AG20443 (cell line): ENCODE measurements around the gene ABCA13.

Source experiments
- DNase-seq: peaks from one replicate; pipeline ENCODE4 v3.0.0; 2012; ENCODE audit warnings: low spot score, mixed read lengths

ABCA13 gene

DNA sequence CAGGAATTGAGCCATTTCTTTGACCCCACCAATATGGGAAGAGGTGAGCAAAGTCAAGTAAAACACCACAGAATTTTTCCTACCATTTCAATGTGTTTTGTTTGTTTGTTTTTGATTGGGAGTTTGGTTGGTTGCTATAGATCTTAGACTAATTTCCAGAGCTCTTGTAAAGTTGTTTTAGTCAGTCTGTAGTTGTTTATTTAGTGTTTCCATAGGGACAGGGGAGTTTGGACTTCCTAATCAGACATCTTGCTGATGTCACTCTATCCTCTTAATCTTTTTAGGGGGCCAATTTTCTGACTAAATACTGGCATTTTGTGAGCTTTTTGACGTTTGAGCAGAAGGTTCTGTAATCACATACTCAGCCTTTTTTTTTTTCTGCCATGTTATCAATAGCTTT lies 266.9 kb downstream of the ABCA13 start:
- DNase-seq = no peak

GRCh38 chr7:48441848-48442492 lies 270.7 kb downstream of the ABCA13 start:
- no peak for DNase-seq

GRCh38 chr7:48443051-48443450 lies 271.8 kb downstream of the ABCA13 start:
- no peak for DNase-seq

GRCh38 chr7:48446721-48447120 lies 275.5 kb downstream of the ABCA13 start:
- no peak for DNase-seq

DNA sequence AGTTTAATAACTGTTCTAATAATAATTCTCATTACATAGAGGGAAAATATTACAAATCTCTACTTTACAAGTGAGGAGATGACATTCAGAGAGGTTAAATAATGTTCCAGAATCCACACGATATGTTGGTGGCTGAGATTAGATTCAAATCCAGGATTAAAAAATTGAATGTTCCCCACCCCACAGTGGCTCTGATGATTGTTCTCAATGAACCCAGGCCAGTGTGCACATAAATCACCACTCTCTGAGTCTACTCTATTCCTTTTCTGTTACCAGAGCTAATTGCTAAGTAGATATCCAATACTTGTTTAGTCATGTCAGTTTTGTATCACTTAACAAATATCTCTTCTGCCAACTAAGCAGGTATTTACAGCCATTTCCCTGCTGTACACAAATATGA lies 281.0 kb downstream of the ABCA13 start:
- no peak for DNase-seq

GRCh38 chr7:48454750-48455192 lies 283.5 kb downstream of the ABCA13 start:
- DNase-seq = no peak

- DNase-seq = no peak
Measured at GRCh38 chr7:48455363-48455762, 284.1 kb downstream of the ABCA13 start.

DNA sequence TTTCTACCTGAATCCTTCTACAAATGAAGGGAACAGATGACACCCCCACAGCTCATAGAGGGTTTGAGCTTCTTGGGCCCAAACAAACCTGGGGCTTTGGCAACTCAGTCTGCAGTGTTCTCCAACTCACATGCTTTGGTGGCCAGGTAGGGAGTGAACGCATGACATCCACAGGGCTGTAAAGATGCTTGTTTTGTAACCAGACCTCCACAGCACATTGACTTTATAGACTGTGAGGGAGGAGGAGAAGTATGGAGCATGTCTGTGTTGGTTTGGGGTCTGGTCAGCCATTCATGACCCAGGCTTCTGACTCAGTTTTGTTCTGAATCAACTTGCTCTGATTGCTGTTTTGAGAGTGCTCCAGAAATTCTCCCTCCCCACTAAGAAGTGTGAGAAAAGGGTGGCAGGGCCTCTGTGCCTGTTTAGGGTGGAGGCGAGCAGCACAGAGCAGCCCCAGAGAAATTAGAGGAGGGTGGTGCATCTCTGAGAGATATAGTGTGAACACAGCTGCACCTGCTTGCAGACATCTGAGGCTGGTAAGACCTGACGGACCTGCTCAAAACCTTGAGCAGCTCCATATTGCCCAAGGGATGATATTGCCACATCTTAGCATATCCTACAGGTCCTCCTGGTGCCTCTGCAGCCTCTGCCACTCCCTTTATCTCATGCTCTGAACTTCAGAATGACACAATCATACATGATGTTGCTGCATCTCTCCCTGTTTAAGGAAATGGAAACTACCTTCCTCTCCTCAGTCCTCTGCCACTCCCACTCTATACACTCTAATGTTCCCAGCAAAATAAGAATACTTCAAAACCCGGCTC lies 287.7 kb downstream of the ABCA13 start:
- no peak for DNase-seq

- no peak for DNase-seq
Measured at GRCh38 chr7:48466713-48467112, 295.5 kb downstream of the ABCA13 start.

GRCh38 chr7:48471196-48471595 lies 299.9 kb downstream of the ABCA13 start:
- no peak for DNase-seq

DNA sequence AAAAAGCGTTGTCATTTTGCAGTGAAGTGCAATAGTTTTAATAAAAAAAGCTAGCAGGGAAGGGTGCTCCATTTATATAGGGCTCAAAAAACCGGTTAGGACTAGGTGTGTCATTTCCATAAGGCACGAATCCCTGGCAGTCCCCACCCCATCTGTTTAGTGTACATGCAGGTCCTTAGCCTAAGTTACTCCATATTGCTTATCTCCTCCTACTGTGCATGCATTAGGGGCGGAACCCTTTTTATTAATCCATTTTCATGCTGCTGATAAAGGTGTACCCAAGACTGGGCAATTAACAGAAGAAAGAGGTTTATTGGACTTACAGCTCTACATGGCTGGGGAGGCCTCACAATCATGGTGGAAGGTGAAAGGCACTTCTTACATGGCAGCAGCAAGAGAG lies 301.4 kb downstream of the ABCA13 start:
- no peak for DNase-seq

GRCh38 chr7:48473205-48473865 lies 302.1 kb downstream of the ABCA13 start:
- DNase-seq = no peak

DNA sequence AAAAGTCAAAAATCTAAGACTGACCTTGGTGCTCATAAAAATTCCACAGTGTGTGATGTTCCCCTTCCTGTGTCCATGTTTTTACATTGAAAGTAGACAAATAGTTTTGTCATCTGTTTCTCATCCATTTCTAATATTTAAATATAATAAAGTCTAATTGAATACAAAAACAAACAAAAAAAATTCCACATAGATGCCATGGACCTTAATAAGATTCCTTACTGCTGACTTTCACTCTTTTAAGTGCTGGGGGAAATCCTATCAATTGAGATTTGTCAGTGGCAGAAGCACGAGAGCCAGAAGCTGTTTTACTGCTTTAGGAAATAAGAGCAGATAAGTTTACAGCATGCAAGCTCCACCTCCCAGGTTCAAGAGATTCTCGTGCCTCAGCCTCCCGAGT lies 310.0 kb downstream of the ABCA13 start:
- no peak for DNase-seq

GRCh38 chr7:48497521-48497920 lies 326.3 kb downstream of the ABCA13 start:
- DNase-seq = no peak

- DNase-seq = no peak
Measured at GRCh38 chr7:48502021-48502420, 330.8 kb downstream of the ABCA13 start.

GRCh38 chr7:48505051-48505450 lies 333.8 kb downstream of the ABCA13 start:
- DNase-seq = no peak

DNA sequence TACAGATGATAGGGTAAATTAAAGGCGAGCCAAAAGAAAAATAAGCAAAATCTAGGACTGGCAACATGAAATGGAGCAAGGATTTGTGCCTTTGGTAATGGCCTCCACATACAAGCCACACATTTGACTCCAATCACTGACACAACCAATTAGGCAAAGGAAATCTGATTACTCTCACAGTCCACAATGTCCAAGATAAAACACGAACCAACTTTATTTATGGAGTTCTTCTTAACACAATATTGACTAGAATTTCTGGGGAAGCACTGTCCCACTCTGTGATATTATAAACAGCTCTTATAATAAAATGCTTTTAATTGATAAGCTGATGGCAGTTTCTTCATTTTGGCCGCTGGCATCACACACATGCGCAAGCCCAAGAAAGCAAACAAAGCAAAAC lies 334.2 kb downstream of the ABCA13 start:
- DNase-seq = no peak

GRCh38 chr7:48506569-48506968 lies 335.3 kb downstream of the ABCA13 start:
- DNase-seq = no peak

GRCh38 chr7:48511080-48511479 lies 339.8 kb downstream of the ABCA13 start:
- no peak for DNase-seq

DNA sequence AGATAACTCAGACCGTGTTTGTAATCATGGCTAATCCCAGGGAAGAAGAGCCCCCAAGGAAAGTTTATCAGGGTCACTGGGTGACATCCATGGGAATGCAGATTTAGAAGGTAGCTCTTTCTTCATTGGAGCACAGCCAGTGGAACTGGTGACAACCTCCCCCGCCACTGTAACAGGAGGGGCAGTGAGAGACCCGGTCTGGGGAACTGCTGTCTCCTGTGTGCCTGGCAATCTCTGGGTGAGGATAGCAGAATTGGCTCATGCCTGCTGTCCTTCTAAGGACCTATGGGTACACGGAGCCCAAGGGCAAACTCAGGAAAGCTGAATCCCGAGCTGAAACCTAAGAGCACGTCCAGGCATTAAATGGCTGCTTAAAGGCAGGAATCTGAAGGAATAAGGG lies 341.6 kb downstream of the ABCA13 start:
- no peak for DNase-seq

DNA sequence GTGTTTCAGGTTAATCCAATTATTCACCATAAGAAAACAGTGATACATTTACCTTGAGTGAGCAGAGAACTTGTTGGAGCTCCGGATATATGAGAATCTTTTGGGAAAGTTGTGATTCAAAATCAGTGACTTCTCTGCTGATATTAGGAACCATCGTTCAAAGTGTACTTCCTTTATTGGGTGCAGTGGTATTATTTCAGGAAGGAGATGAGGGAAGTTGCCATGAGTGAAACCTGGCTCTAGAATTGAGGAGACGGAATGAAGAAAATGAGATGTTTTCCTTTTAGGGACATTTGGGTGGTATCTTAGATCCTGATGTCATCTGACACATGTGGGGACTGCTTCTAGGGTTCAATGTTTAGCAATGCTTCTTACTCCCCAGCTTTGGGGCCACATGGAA lies 343.9 kb downstream of the ABCA13 start:
- DNase-seq = no peak

- DNase-seq = no peak
Measured at GRCh38 chr7:48518092-48518491, 346.8 kb downstream of the ABCA13 start.

DNA sequence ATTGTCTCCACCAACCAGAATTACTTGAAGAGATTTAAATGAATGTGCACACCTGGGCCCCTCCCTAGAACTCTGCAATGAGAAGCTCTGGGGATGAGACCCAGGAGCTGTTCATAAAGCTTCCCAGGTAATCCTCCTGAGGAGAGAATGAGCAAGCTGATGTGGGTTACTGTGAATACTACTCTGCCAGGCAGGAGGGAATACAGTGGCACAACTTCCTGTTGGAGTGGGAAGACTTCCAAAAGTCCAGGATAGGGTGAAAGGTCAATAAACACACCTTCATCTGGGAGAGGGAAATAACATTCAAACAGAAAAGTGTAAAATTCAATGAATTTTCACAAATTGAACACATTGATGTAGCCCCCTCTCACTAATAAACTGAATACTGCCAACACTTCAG lies 351.4 kb downstream of the ABCA13 start:
- no peak for DNase-seq
